ENCODE data around the gene OR4A47.
"Not testable (repeated sequence)": the region's sequence is repeated elsewhere in the genome, so short reads cannot be mapped to it uniquely, and the experiment has no call there.

The OR4A47 gene

GRCh38 chr11:48488493-48488892 is at the start of gene OR4A47:
OR4A47 (plus strand) TSS chr11:48488793; CDS start chr11:48488793, 0 bp downstream.
- not testable (repeated sequence) for H3K4me1 ChIP-seq (ENCODE audit: control insufficient read depth in 1 of 2, insufficient read depth in 2 of 2, low read length in 2 of 2); H3K36me3 ChIP-seq (ENCODE audit: control insufficient read depth in 1 of 2, insufficient read depth in 2 of 2, low read length in 2 of 2); H3K4me3 ChIP-seq (ENCODE audit: low read depth in 1 of 2, low read length in 2 of 2); H3K9me3 ChIP-seq (ENCODE audit: control insufficient read depth in 1 of 2, low read length in 2 of 2); H3K27ac ChIP-seq (ENCODE audit: low read length); H3K27me3 ChIP-seq (ENCODE audit: low read depth, low read length)

GRCh38 chr11:48455909-48456308 is 32.7 kb upstream of the OR4A47 start:
- H3K4me3 ChIP-seq (ENCODE audit: low read depth in 1 of 2, low read length in 2 of 2); H3K36me3 ChIP-seq (ENCODE audit: control insufficient read depth in 1 of 2, insufficient read depth in 2 of 2, low read length in 2 of 2); H3K9me3 ChIP-seq (ENCODE audit: control insufficient read depth in 1 of 2, low read length in 2 of 2); H3K27me3 ChIP-seq (ENCODE audit: low read depth, low read length); H3K4me1 ChIP-seq (ENCODE audit: control insufficient read depth in 1 of 2, insufficient read depth in 2 of 2, low read length in 2 of 2); H3K27ac ChIP-seq (ENCODE audit: low read length): not testable (repeated sequence)

- not testable (repeated sequence) for H3K4me3 ChIP-seq (ENCODE audit: low read depth in 1 of 2, low read length in 2 of 2); H3K4me1 ChIP-seq (ENCODE audit: control insufficient read depth in 1 of 2, insufficient read depth in 2 of 2, low read length in 2 of 2); H3K36me3 ChIP-seq (ENCODE audit: control insufficient read depth in 1 of 2, insufficient read depth in 2 of 2, low read length in 2 of 2); H3K27ac ChIP-seq (ENCODE audit: low read length); H3K27me3 ChIP-seq (ENCODE audit: low read depth, low read length)
- peaks cover 0 to 14% of the 10 kb centered on the region in 2 donors for H3K9me3 ChIP-seq (ENCODE audit: control insufficient read depth in 1 of 2, low read length in 2 of 2)
Observed at GRCh38 chr11:48473966-48474365, 14.6 kb upstream of the OR4A47 start.

- H3K36me3 ChIP-seq (ENCODE audit: control insufficient read depth in 1 of 2, insufficient read depth in 2 of 2, low read length in 2 of 2); H3K27ac ChIP-seq (ENCODE audit: low read length); H3K4me1 ChIP-seq (ENCODE audit: control insufficient read depth in 1 of 2, insufficient read depth in 2 of 2, low read length in 2 of 2); H3K4me3 ChIP-seq (ENCODE audit: low read depth in 1 of 2, low read length in 2 of 2); H3K27me3 ChIP-seq (ENCODE audit: low read depth, low read length): not testable (repeated sequence)
- H3K9me3 ChIP-seq (ENCODE audit: control insufficient read depth in 1 of 2, low read length in 2 of 2), result peaks cover 0 to 14% of the 10 kb centered on the region in 2 donors
Observed at GRCh38 chr11:48474703-48475102, 13.9 kb upstream of the OR4A47 start.

GRCh38 chr11:48506169-48506568 is 17.6 kb downstream of the OR4A47 start:
- H3K27me3 ChIP-seq (ENCODE audit: low read depth, low read length); H3K27ac ChIP-seq (ENCODE audit: low read length); H3K4me1 ChIP-seq (ENCODE audit: control insufficient read depth in 1 of 2, insufficient read depth in 2 of 2, low read length in 2 of 2); H3K4me3 ChIP-seq (ENCODE audit: low read depth in 1 of 2, low read length in 2 of 2); H3K9me3 ChIP-seq (ENCODE audit: control insufficient read depth in 1 of 2, low read length in 2 of 2); H3K36me3 ChIP-seq (ENCODE audit: control insufficient read depth in 1 of 2, insufficient read depth in 2 of 2, low read length in 2 of 2): not testable (repeated sequence)

- Histone ChIP-seq H3K4me3 (ENCODE audit: low read depth in 1 of 2, low read length in 2 of 2) (no peak overlapping the region), H3K4me1 (ENCODE audit: control insufficient read depth in 1 of 2, insufficient read depth in 2 of 2, low read length in 2 of 2) (no peaks in the 10 kb centered on the region), H3K36me3 (ENCODE audit: control insufficient read depth in 1 of 2, insufficient read depth in 2 of 2, low read length in 2 of 2) (no peaks in the 10 kb centered on the region), H3K27me3 (ENCODE audit: low read depth, low read length) (no peaks in the 10 kb centered on the region), H3K9me3 (ENCODE audit: control insufficient read depth in 1 of 2, low read length in 2 of 2) (peaks cover 0 to 9% of the 10 kb centered on the region in 2 donors), H3K27ac (ENCODE audit: low read length) (no peak overlapping the region)
Observed at GRCh38 chr11:48538991-48539390, 50.4 kb downstream of the OR4A47 start.

Data from muscle layer of duodenum (tissue), 2 donors.